ENCODE data around the gene C5orf15. TPM values are rescaled to one million over a fixed set of nuclear protein-coding genes. Genes with fewer than 3 reads are reported as not detected.

The C5orf15 gene
- total and polyA plus RNA-seq, 9 of the 15 experiments (the other 6 are each of a cell fraction or from before 2014, with no cell fraction given) = 23.3 to 50.7 (median 35.5) TPM

DNA sequence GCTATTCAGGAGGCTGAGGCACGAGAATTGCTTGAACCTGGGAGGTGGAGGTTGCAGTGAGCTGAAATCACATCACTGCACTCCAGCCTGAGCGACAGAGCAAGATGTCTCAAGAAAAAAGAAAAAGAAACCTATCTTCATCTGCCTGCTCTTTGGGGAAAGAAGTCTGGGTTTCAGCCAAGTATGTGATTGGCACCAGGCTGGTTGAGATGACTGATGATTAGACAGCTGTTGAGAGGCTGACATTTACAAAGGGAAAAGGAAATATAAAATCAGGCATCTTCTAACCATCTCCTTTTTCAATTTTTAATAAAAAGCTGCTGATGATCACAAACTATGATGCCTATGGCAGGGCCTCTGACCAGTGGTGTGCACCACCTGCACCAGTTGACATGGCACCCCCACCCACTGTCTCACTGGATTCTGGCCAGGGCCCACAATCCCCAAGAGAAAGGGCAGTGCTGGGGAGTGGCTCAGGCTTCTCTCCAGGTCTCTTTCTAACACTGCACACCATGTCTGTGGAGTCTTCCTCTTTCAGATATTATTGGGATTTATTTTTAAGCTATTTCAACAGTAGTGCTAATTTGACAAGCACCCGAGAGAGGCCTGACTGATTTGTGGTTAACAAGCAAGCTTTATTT, 17.2 kb upstream of the C5orf15 start (continued):
- TF ChIP-seq ESRRA (IDR thresholded peaks at IDR 0.05; ENCODE audit: borderline replicate concordance, low read depth) (no peak), MTA3 (IDR thresholded peaks at IDR 0.05; ENCODE audit: borderline replicate concordance) (no peak), NUFIP1 (IDR thresholded peaks at IDR 0.05; ENCODE audit: partially characterized antibody) (no peak), POLR2H (tag; IDR thresholded peaks at IDR 0.05; ENCODE audit: low read depth) (no peak), C11orf30 (IDR thresholded peaks at IDR 0.05; ENCODE audit: low read depth) (no peak), ZNF140 (CRISPR knock-in tag; IDR thresholded peaks at IDR 0.05) (no peak), SAP30 (IDR thresholded peaks at IDR 0.05; ENCODE audit: borderline replicate concordance, insufficient read depth, low read depth, low read length, poor library complexity, severe bottlenecking) (no peak)
- TF ChIP-seq, protein P1, sequence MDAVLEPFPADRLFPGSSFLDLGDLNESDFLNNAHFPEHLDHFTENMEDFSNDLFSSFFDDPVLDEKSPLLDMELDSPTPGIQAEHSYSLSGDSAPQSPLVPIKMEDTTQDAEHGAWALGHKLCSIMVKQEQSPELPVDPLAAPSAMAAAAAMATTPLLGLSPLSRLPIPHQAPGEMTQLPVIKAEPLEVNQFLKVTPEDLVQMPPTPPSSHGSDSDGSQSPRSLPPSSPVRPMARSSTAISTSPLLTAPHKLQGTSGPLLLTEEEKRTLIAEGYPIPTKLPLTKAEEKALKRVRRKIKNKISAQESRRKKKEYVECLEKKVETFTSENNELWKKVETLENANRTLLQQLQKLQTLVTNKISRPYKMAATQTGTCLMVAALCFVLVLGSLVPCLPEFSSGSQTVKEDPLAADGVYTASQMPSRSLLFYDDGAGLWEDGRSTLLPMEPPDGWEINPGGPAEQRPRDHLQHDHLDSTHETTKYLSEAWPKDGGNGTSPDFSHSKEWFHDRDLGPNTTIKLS (IDR thresholded peaks at IDR 0.05; ENCODE audit: borderline replicate concordance, low read depth) = no peak
- TF ChIP-seq, protein P2, sequence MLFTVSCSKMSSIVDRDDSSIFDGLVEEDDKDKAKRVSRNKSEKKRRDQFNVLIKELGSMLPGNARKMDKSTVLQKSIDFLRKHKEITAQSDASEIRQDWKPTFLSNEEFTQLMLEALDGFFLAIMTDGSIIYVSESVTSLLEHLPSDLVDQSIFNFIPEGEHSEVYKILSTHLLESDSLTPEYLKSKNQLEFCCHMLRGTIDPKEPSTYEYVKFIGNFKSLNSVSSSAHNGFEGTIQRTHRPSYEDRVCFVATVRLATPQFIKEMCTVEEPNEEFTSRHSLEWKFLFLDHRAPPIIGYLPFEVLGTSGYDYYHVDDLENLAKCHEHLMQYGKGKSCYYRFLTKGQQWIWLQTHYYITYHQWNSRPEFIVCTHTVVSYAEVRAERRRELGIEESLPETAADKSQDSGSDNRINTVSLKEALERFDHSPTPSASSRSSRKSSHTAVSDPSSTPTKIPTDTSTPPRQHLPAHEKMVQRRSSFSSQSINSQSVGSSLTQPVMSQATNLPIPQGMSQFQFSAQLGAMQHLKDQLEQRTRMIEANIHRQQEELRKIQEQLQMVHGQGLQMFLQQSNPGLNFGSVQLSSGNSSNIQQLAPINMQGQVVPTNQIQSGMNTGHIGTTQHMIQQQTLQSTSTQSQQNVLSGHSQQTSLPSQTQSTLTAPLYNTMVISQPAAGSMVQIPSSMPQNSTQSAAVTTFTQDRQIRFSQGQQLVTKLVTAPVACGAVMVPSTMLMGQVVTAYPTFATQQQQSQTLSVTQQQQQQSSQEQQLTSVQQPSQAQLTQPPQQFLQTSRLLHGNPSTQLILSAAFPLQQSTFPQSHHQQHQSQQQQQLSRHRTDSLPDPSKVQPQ (CRISPR knock-in tag; IDR thresholded peaks at IDR 0.05; ENCODE audit: borderline replicate concordance) = no peak

All from K562 (cell line).